H1 (cell line): ENCODE data around the gene KYNU. TPM values are rescaled to one million over a fixed set of nuclear protein-coding genes. Genes with fewer than 3 reads are reported as not detected.

Experiments used
- CTCF ChIA-PET: fragments of 300-600 bp; sonication (Branson Sonifier 250); formaldehyde crosslinking; loops from one replicate; lab custom pipeline; 2021; ENCODE audit not compliant: partially characterized antibody; lab: Charles Lee
- POLR2A ChIA-PET: fragments of 300-600 bp; sonication (Branson Sonifier 250); formaldehyde crosslinking; loops from one replicate; lab custom pipeline; 2021; ENCODE audit warnings: inconsistent platforms; ENCODE audit not compliant: partially characterized antibody; lab: Charles Lee
- DNase-seq, 2 experiments: peaks; one replicate each; pipeline versions ENCODE4 v3.0.0 to v3.0.0-alpha.2; 2010 to 2022; ENCODE audit warnings: low spot score in 2 of 2, low read depth in 1 of 2, mixed read lengths in 1 of 2
- FAIRE-seq: peaks from 2 replicates; lab custom pipeline; 2011; peaks lifted over from hg19 to GRCh38; lab: Jason Lieb, UNC
- H2AFZ ChIP-seq: 2 replicates; pipeline ENCODE4 v1.8.1; 2012; ENCODE audit warnings: low read length, inconsistent platforms
- H2AK5ac ChIP-seq: 2 replicates; pipeline ENCODE4 v1.6.1; 2013; ENCODE audit warnings: low read depth, low read length
- H2BK120ac ChIP-seq: replicated peaks from 2 replicates; pipeline ENCODE3; 2013; ENCODE audit warnings: low read depth, low read length, inconsistent platforms
- H2BK12ac ChIP-seq: 2 replicates; pipeline ENCODE4 v1.6.1; 2013; ENCODE audit warnings: low read depth, low read length
- H2BK15ac ChIP-seq: 2 replicates; pipeline ENCODE4 v1.6.1; 2013; ENCODE audit warnings: low read length
- H2BK20ac ChIP-seq: 2 replicates; pipeline ENCODE4 v1.6.1; 2013; ENCODE audit warnings: low read length
- H2BK5ac ChIP-seq: 2 replicates; pipeline ENCODE4 v1.6.1; 2013; ENCODE audit warnings: low read depth, low read length
- H3K14ac ChIP-seq: 2 replicates; pipeline ENCODE4 v1.6.1; 2013; ENCODE audit warnings: inconsistent platforms; ENCODE audit not compliant: insufficient read length
- H3K18ac ChIP-seq: 2 replicates; pipeline ENCODE4 v1.6.1; 2013; ENCODE audit warnings: low read length; ENCODE audit errors: extremely low read depth
- H3K23ac ChIP-seq: 2 replicates; pipeline ENCODE4 v1.6.1; 2013; ENCODE audit warnings: inconsistent platforms; ENCODE audit not compliant: insufficient read length
- H3K23me2 ChIP-seq: 2 replicates; pipeline ENCODE4 v1.6.1; 2013; ENCODE audit warnings: low read depth, low read length
- H3K27ac ChIP-seq: 2 replicates; pipeline ENCODE4 v1.6.1; 2011; ENCODE audit warnings: low read depth, low read length, inconsistent platforms
- H3K27me3 ChIP-seq, 4 experiments: replicated peaks in 1 of 4; 1 replicate in 1 of 4; 2 replicates in 3 of 4; pipeline versions ENCODE4 v1.6.1 to v1.8.1; 2011 to 2013; ENCODE audit warnings: low read length in 3 of 4, mild to moderate bottlenecking in 3 of 4, inconsistent platforms in 2 of 4, mixed read lengths in 2 of 4, moderate library complexity in 1 of 4; ENCODE audit not compliant: control insufficient read depth in 3 of 4, insufficient read depth in 3 of 4; ENCODE audit errors: extremely low read depth in 1 of 4
- H3K36me3 ChIP-seq, 4 experiments: 2 replicates each; pipeline versions ENCODE4 v1.6.1 to v1.8.1; 2011 to 2013; ENCODE audit warnings: mild to moderate bottlenecking in 4 of 4, low read length in 3 of 4, moderate library complexity in 2 of 4, control low read depth in 1 of 4, inconsistent platforms in 1 of 4; ENCODE audit not compliant: insufficient read depth in 4 of 4, control insufficient read depth in 2 of 4
- H3K4ac ChIP-seq: replicated peaks from 2 replicates; pipeline ENCODE3; 2013; ENCODE audit warnings: low read length, low read depth, mixed read lengths, inconsistent platforms; ENCODE audit not compliant: insufficient read length
- H3K4me1 ChIP-seq, 4 experiments: replicated peaks in 1 of 4; 1 replicate in 1 of 4; 2 replicates in 3 of 4; pipeline versions ENCODE4 v1.6.1 to v1.8.1; 2011 to 2013; ENCODE audit warnings: low read length in 3 of 4, inconsistent platforms in 2 of 4, mixed read lengths in 1 of 4; ENCODE audit not compliant: insufficient read depth in 4 of 4, control insufficient read depth in 3 of 4
- H3K4me2 ChIP-seq, 2 experiments: 2 replicates each; pipeline versions ENCODE4 v1.6.1 to v1.8.1; 2011 to 2013; ENCODE audit warnings: low read depth in 2 of 2, low read length in 2 of 2, control low read depth in 1 of 2, inconsistent platforms in 1 of 2, mild to moderate bottlenecking in 1 of 2; ENCODE audit not compliant: insufficient read depth in 1 of 2
- H3K4me3 ChIP-seq, 4 experiments: fragments of 200-600, 300-600 bp in 1 of 4; sonication (generic), shearing (Covaris generic), sonication (Bioruptor Twin) in 1 of 4; 2 replicates each; pipeline versions ENCODE4 v1.5.1 to v1.8.1; 2011 to 2016; ENCODE audit warnings: low read length in 4 of 4, low read depth in 3 of 4, control low read depth in 2 of 4, inconsistent platforms in 2 of 4, mild to moderate bottlenecking in 2 of 4, mixed read lengths in 1 of 4, moderate library complexity in 1 of 4; ENCODE audit not compliant: insufficient read depth in 2 of 4; ENCODE audit errors: extremely low read depth in 1 of 4
- H3K56ac ChIP-seq: replicated peaks from 2 replicates; pipeline ENCODE3; 2013; ENCODE audit warnings: low read depth, mild to moderate bottlenecking, mixed read lengths, low read length, inconsistent platforms; ENCODE audit not compliant: insufficient read length
- H3K79me1 ChIP-seq: 2 replicates; pipeline ENCODE4 v1.6.1; 2013; ENCODE audit warnings: low read depth, low read length, control low read depth
- H3K79me2 ChIP-seq, 2 experiments: 2 replicates each; pipeline versions ENCODE4 v1.6.1 to v1.8.1; 2012 to 2013; ENCODE audit warnings: low read length in 2 of 2, mild to moderate bottlenecking in 2 of 2, inconsistent platforms in 1 of 2; ENCODE audit not compliant: insufficient read depth in 2 of 2, control insufficient read depth in 1 of 2
- H3K9ac ChIP-seq, 4 experiments: replicated peaks in 1 of 4; 1 replicate in 1 of 4; 2 replicates in 3 of 4; pipeline versions ENCODE4 v1.6.1 to v1.8.1; 2011 to 2013; ENCODE audit warnings: low read depth in 3 of 4, low read length in 3 of 4, control low read depth in 2 of 4, mild to moderate bottlenecking in 2 of 4, moderate library complexity in 2 of 4, inconsistent platforms in 1 of 4; ENCODE audit errors: extremely low read depth in 1 of 4
- H3K9me3 ChIP-seq, 2 experiments: 2 replicates each; pipeline versions ENCODE4 v1.6.1 to v1.8.1; 2012 to 2013; ENCODE audit warnings: mild to moderate bottlenecking in 2 of 2, moderate library complexity in 2 of 2, control low read depth in 1 of 2, inconsistent platforms in 1 of 2, low read depth in 1 of 2, low read length in 1 of 2, mixed read lengths in 1 of 2; ENCODE audit not compliant: insufficient read depth in 2 of 2
- H4K20me1 ChIP-seq, 2 experiments: replicated peaks in 1 of 2; 2 replicates each; pipeline versions ENCODE3 to v1.8.1; 2011 to 2013; ENCODE audit warnings: inconsistent platforms in 2 of 2, low read length in 2 of 2, mild to moderate bottlenecking in 1 of 2; ENCODE audit not compliant: insufficient read depth in 2 of 2, control insufficient read depth in 1 of 2
- H4K5ac ChIP-seq: 2 replicates; pipeline ENCODE4 v1.6.1; 2013; ENCODE audit warnings: low read length, low read depth, mixed read lengths, inconsistent platforms; ENCODE audit not compliant: insufficient read length
- H4K8ac ChIP-seq: 2 replicates; pipeline ENCODE4 v1.8.0; 2013; ENCODE audit warnings: mild to moderate bottlenecking, moderate library complexity, low read length, inconsistent platforms; ENCODE audit not compliant: insufficient read depth; ENCODE audit errors: extremely low read depth
- H4K91ac ChIP-seq: replicated peaks from 2 replicates; pipeline ENCODE3; 2013; ENCODE audit warnings: low read length, mixed read lengths, inconsistent platforms; ENCODE audit not compliant: insufficient read length
- USF2 ChIP-seq: IDR thresholded peaks from 2 replicates; pipeline ENCODE4 v1.6.1; 2011; ENCODE audit warnings: low read length, improper control_type of control experiment
- WGBS, 2 experiments: shearing (Covaris generic) in 1 of 2; methylation state at CpG; one replicate each; pipeline versions ENCODE4 v1.1.6 to v1.1.7; 2013 to 2015; ENCODE audit warnings: low lambda C conversion rate in 2 of 2, mixed read lengths in 2 of 2, inconsistent platforms in 1 of 2, low coverage in 1 of 2, missing lambda C conversion rate in 1 of 2; ENCODE audit not compliant: insufficient replicate concordance in 2 of 2, insufficient coverage in 1 of 2, insufficient read length in 1 of 2; ENCODE audit errors: extremely low coverage in 1 of 2, missing lambda C conversion rate in 1 of 2; 5-methylcytosine and 5-hydroxymethylcytosine counted together
- polyA plus RNA-seq, 7 experiments: library from polyadenylated mRNA; depleted of rRNA in 3 of 7; stranded (reverse) in 5 of 7; unstranded in 2 of 7; fragments of >200 nt in 5 of 7; fragments of 200-250 nt in 2 of 7; gene quantifications; 1 replicate in 5 of 7; 2 replicates in 1 of 7; 4 replicates in 1 of 7; pipeline versions ENCODE4 v1.2.1 to v1.2.3, GENCODE V29; 2011 to 2013; ENCODE audit warnings: missing spikeins in 2 of 7, mixed read lengths in 2 of 7
- total RNA-seq: library from RNA; stranded (reverse); fragmentation: NEBNext Ultra II Directional; extraction: Animal tissue kit (Norgen Biotek cat#: 25700); gene quantifications from 2 replicates; pipeline ENCODE4 v1.2.1, GENCODE V29; 2021

The KYNU gene
- total and polyA plus RNA-seq, 2 of the 8 experiments (the other 6 are each of a cell fraction or from before 2014, with no cell fraction given): 0.09 to 0.13 TPM

GRCh38 chr2:142942690-142943089 is 65.2 kb downstream of the KYNU start:
- 92% methylated on average over 1 of the region's 1 CpG; no CpG with 5 or more reads in 1 of the 2 experiments for WGBS, 2 experiments
- POLR2A ChIA-PET: no interaction called here
- no peaks in the 10 kb centered on the region for H3K79me1 ChIP-seq
- H3K23me2 ChIP-seq: no peaks in the 10 kb centered on the region
- H3K56ac ChIP-seq: no peak overlapping the region
- no peaks in the 10 kb centered on the region for H3K79me2 ChIP-seq
- no peak overlapping the region for H3K23ac ChIP-seq
- no peak overlapping the region for H2BK15ac ChIP-seq
- CTCF ChIA-PET: no interaction called here
- H3K18ac ChIP-seq: no peak overlapping the region
- no peak overlapping the region for H3K4me2 ChIP-seq
- H3K4me3 ChIP-seq: no peak overlapping the region
- no peak overlapping the region for H2BK120ac ChIP-seq
- H2AFZ ChIP-seq: no peak overlapping the region
- H3K9ac ChIP-seq: no peak overlapping the region
- no peak overlapping the region for H2BK5ac ChIP-seq
- H3K14ac ChIP-seq: no peak overlapping the region
- no peak overlapping the region for H4K91ac ChIP-seq
- no peaks in the 10 kb centered on the region for H3K9me3 ChIP-seq
- no peaks in the 10 kb centered on the region for H3K4me1 ChIP-seq
- H3K27ac ChIP-seq: no peak overlapping the region
- no peak overlapping the region for H2AK5ac ChIP-seq
- H2BK20ac ChIP-seq: no peak overlapping the region
- no peak for TF ChIP-seq USF2
- H4K8ac ChIP-seq: no peak overlapping the region
- no peak overlapping the region for H3K4ac ChIP-seq
- H4K5ac ChIP-seq: no peak overlapping the region
- FAIRE-seq (no peak), DNase-seq (no peak)
- H2BK12ac ChIP-seq: no peak overlapping the region
- no peaks in the 10 kb centered on the region for H4K20me1 ChIP-seq
- no peaks in the 10 kb centered on the region for H3K36me3 ChIP-seq
- no peaks in the 10 kb centered on the region for H3K27me3 ChIP-seq
